Left lung (tissue), 10 donors: ENCODE results near the gene DEPDC1B. TPM values are rescaled to one million over a fixed set of nuclear protein-coding genes. Genes with fewer than 3 reads are reported as not detected.

ENCODE experiments used
- ATAC-seq: fragments of 200-7000 bp; cut with Tn5 transposase; one replicate; pipeline ENCODE4 v1.9.1; 2020; ENCODE audit warnings: moderate library complexity
- DNase-seq, 4 donors: peaks; one replicate each; pipeline ENCODE4 v3.0.0-alpha.2; 2013 to 2020
- H3K27ac ChIP-seq, 2 donors: fragments of 200-600 bp; sonication (generic) in 1 of 2; one replicate each; pipeline versions ENCODE4 v1.5.0 to v1.8.0; 2020 to 2021
- H3K27me3 ChIP-seq, 2 donors: fragments of 200-600 bp; sonication (generic) in 1 of 2; one replicate each; pipeline versions ENCODE4 v1.5.0 to v1.8.0; 2020 to 2021
- H3K36me3 ChIP-seq, 2 donors: fragments of 200-600 bp; sonication (generic) in 1 of 2; one replicate each; pipeline versions ENCODE4 v1.5.0 to v1.8.0; 2020 to 2021
- H3K4me1 ChIP-seq, 2 donors: fragments of 200-600 bp; one replicate each; pipeline ENCODE4 v1.8.0; 2021
- H3K4me3 ChIP-seq, 2 donors: fragments of 200-600 bp; sonication (generic) in 1 of 2; one replicate each; pipeline versions ENCODE4 v1.5.0 to v1.8.0; 2020 to 2021; ENCODE audit warnings: mild to moderate bottlenecking in 1 of 2
- H3K9me3 ChIP-seq, 2 donors: fragments of 200-600 bp; sonication (generic) in 1 of 2; one replicate each; pipeline versions ENCODE4 v1.5.0 to v1.8.0; 2020 to 2021
- CTCF ChIP-seq, 2 donors: fragments of 200-600 bp; sonication (generic) in 1 of 2; IDR thresholded peaks; one replicate each; pipeline versions ENCODE4 v1.5.0 to v1.8.0; 2021; ENCODE audit warnings: antibody characterized with exemption in 2 of 2
- intact Hi-C, 2 donors: fragments of 100-400 bp; cut with DNase I; formaldehyde crosslinking; loops; one replicate each; pipeline versions ENCODE4 v1.11.2 to v1.14.2; 2022
- polyA plus RNA-seq, 6 donors: library from polyadenylated mRNA; unstranded; fragments of 120-200 nt; gene quantifications; one replicate each; pipeline ENCODE4 v1.2.1, GENCODE V29; 2013; ENCODE audit not compliant: insufficient read length in 6 of 6
- total RNA-seq, 2 donors: library from RNA; stranded (reverse); fragmentation: NEBNext Ultra II Directional; extraction: Animal tissue kit (Norgen Biotek cat#: 25700); gene quantifications; one replicate each; pipeline ENCODE4 v1.2.1, GENCODE V29; 2021
- donor health status: DM: no; HTN: yes; CAD: no.
- donor health status: DM: no; HTN: no; CAD: no.

The DEPDC1B gene
- total and polyA plus RNA-seq, 8 donors = 1.3 to 21.4 (median 10.5) TPM

GRCh38 chr5:60639544-60639943 is 60.4 kb downstream of the DEPDC1B start:
- ATAC-seq = no peak
- H3K4me1 ChIP-seq = no peaks in the 10 kb centered on the region

GRCh38 chr5:60638300-60638699 is 61.7 kb downstream of the DEPDC1B start:
- no peak for ATAC-seq
- intact Hi-C loops = no loop called here
- Histone ChIP-seq H3K4me1 (no peaks in the 10 kb centered on the region), H3K27me3 (no peaks in the 10 kb centered on the region), H3K9me3 (no peaks in the 10 kb centered on the region), H3K4me3 (no peak overlapping the region), H3K36me3 (no peaks in the 10 kb centered on the region), H3K27ac (no peak overlapping the region)
- TF ChIP-seq CTCF (IDR thresholded peaks at IDR 0.05) = no peak
- no peak for DNase-seq

More at GRCh38 chr5:60639544-60639943, 60.4 kb downstream of the DEPDC1B start:
- no peaks in the 10 kb centered on the region for H3K9me3 ChIP-seq
- intact Hi-C loops = no loop called here
- DNase-seq = no peak
- no peak for TF ChIP-seq CTCF (IDR thresholded peaks at IDR 0.05)
- no peaks in the 10 kb centered on the region for H3K36me3 ChIP-seq
- H3K27me3 ChIP-seq = no peaks in the 10 kb centered on the region
- H3K4me3 ChIP-seq = no peak overlapping the region
- no peak overlapping the region for H3K27ac ChIP-seq

- DNase-seq = no peak
Observed at GRCh38 chr5:60636644-60637043, 63.3 kb downstream of the DEPDC1B start.

GRCh38 chr5:60636001-60636400 is 64.0 kb downstream of the DEPDC1B start:
- ATAC-seq (no peak), DNase-seq (no peak)
- TF ChIP-seq CTCF (IDR thresholded peaks at IDR 0.05) = no peak
- no peak overlapping the region for H3K4me3 ChIP-seq
- no peaks in the 10 kb centered on the region for H3K27me3 ChIP-seq
- no peaks in the 10 kb centered on the region for H3K9me3 ChIP-seq
- intact Hi-C loops = no loop called here
- H3K36me3 ChIP-seq = no peaks in the 10 kb centered on the region
- no peaks in the 10 kb centered on the region for H3K4me1 ChIP-seq
- no peak overlapping the region for H3K27ac ChIP-seq

More at GRCh38 chr5:60636644-60637043, 63.3 kb downstream of the DEPDC1B start:
- H3K36me3 ChIP-seq = no peaks in the 10 kb centered on the region
- intact Hi-C loops = no loop called here
- H3K27me3 ChIP-seq = no peaks in the 10 kb centered on the region
- no peak overlapping the region for H3K4me3 ChIP-seq
- H3K4me1 ChIP-seq = no peaks in the 10 kb centered on the region
- no peaks in the 10 kb centered on the region for H3K9me3 ChIP-seq
- H3K27ac ChIP-seq = no peak overlapping the region
- no peak for ATAC-seq
- TF ChIP-seq CTCF (IDR thresholded peaks at IDR 0.05) = no peak

- intact Hi-C loops = no loop called here
- no peak for TF ChIP-seq CTCF (IDR thresholded peaks at IDR 0.05)
- no peaks in the 10 kb centered on the region for H3K9me3 ChIP-seq
- H3K4me1 ChIP-seq = no peaks in the 10 kb centered on the region
- no peak for DNase-seq
- no peaks in the 10 kb centered on the region for H3K36me3 ChIP-seq
- H3K27me3 ChIP-seq = no peaks in the 10 kb centered on the region
- ATAC-seq = peak; percentile 32
- H3K4me3 ChIP-seq = no peak overlapping the region
- H3K27ac ChIP-seq = no peak overlapping the region
Observed at GRCh38 chr5:60634051-60634450, 65.9 kb downstream of the DEPDC1B start.
